ENCODE results near the gene CDH4.

The CDH4 gene

GRCh38 chr20:61513124-61514017 is 261.3 kb downstream of the CDH4 start:
- no peak overlapping the region for H3K4me3 ChIP-seq (ENCODE audit: low read depth in 1 of 2, low read length in 2 of 2)
- H3K9me3 ChIP-seq (ENCODE audit: insufficient read depth, low read length, severe bottlenecking), result no peaks in the 10 kb centered on the region
- H3K4me2 ChIP-seq (ENCODE audit: insufficient read depth, low read length), result no peak overlapping the region
- no peak for ATAC-seq (ENCODE audit: insufficient read depth, low read depth)
- 0 out of 2 replicates have a peak, but pooled peaks cover 5% of the 10 kb centered on the region for H4K20me1 ChIP-seq (ENCODE audit: insufficient read depth, low read length)
- TF ChIP-seq, protein P1, sequence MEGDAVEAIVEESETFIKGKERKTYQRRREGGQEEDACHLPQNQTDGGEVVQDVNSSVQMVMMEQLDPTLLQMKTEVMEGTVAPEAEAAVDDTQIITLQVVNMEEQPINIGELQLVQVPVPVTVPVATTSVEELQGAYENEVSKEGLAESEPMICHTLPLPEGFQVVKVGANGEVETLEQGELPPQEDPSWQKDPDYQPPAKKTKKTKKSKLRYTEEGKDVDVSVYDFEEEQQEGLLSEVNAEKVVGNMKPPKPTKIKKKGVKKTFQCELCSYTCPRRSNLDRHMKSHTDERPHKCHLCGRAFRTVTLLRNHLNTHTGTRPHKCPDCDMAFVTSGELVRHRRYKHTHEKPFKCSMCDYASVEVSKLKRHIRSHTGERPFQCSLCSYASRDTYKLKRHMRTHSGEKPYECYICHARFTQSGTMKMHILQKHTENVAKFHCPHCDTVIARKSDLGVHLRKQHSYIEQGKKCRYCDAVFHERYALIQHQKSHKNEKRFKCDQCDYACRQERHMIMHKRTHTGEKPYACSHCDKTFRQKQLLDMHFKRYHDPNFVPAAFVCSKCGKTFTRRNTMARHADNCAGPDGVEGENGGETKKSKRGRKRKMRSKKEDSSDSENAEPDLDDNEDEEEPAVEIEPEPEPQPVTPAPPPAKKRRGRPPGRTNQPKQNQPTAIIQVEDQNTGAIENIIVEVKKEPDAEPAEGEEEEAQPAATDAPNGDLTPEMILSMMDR (IDR thresholded peaks at IDR 0.05; ENCODE audit: borderline replicate concordance, extremely low read depth, low read length, poor library complexity, severe bottlenecking), result no peak
- no peak for TF ChIP-seq EZH2 (IDR thresholded peaks at IDR 0.05; ENCODE audit: borderline replicate concordance, low read depth, low read length, severe bottlenecking)
- no peak overlapping the region for H3K27ac ChIP-seq (ENCODE audit: low read length)
- H3K79me2 ChIP-seq (ENCODE audit: insufficient read depth, low read length), result no peaks in the 10 kb centered on the region
- no peak overlapping the region for H2AFZ ChIP-seq (ENCODE audit: low read depth, low read length)
- no peak overlapping the region for H3K9ac ChIP-seq (ENCODE audit: low read depth, low read length)
- no peak for DNase-seq
- peaks cover 4% of the 10 kb centered on the region for H3K27me3 ChIP-seq (ENCODE audit: insufficient read depth, low read length, poor library complexity)
- H3K36me3 ChIP-seq (ENCODE audit: insufficient read depth, low read length), result no peaks in the 10 kb centered on the region
- H3K4me1 ChIP-seq (ENCODE audit: insufficient read depth, low read length), result no peaks in the 10 kb centered on the region

DNA sequence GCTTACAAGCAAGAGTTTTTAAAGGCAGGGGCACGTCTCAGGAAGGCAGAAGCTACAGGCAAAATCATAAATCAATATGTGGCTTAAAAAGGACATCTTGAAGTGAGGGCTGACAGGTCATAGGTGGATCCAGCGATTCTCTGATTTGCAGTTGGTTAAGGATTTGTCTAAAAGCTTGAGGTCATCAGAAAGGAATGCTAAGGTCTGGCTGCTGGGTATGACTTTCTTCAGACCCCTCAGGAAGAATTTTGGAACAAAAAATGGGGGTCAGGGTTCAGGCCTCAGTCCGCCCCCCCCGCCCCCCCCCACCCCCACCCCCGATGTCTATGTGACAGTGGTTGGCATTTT is 261.9 kb downstream of the CDH4 start:
- Histone ChIP-seq H3K27me3 (ENCODE audit: insufficient read depth, low read length, poor library complexity) (no peaks in the 10 kb centered on the region), H3K4me3 (ENCODE audit: low read depth in 1 of 2, low read length in 2 of 2) (no peak overlapping the region), H2AFZ (ENCODE audit: low read depth, low read length) (no peak overlapping the region), H3K4me1 (ENCODE audit: insufficient read depth, low read length) (no peaks in the 10 kb centered on the region), H4K20me1 (ENCODE audit: insufficient read depth, low read length) (0 out of 2 replicates have a peak, but pooled peaks cover 5% of the 10 kb centered on the region), H3K36me3 (ENCODE audit: insufficient read depth, low read length) (no peaks in the 10 kb centered on the region), H3K9me3 (ENCODE audit: insufficient read depth, low read length, severe bottlenecking) (no peaks in the 10 kb centered on the region), H3K27ac (ENCODE audit: low read length) (no peak overlapping the region), H3K79me2 (ENCODE audit: insufficient read depth, low read length) (no peaks in the 10 kb centered on the region), H3K4me2 (ENCODE audit: insufficient read depth, low read length) (no peak overlapping the region), H3K9ac (ENCODE audit: low read depth, low read length) (no peak overlapping the region)
- TF ChIP-seq EZH2 (IDR thresholded peaks at IDR 0.05; ENCODE audit: borderline replicate concordance, low read depth, low read length, severe bottlenecking), result no peak
- TF ChIP-seq, protein P1 (IDR thresholded peaks at IDR 0.05; ENCODE audit: borderline replicate concordance, extremely low read depth, low read length, poor library complexity, severe bottlenecking), result no peak
- no peak for DNase-seq
- no peak for ATAC-seq (ENCODE audit: insufficient read depth, low read depth)

DNA sequence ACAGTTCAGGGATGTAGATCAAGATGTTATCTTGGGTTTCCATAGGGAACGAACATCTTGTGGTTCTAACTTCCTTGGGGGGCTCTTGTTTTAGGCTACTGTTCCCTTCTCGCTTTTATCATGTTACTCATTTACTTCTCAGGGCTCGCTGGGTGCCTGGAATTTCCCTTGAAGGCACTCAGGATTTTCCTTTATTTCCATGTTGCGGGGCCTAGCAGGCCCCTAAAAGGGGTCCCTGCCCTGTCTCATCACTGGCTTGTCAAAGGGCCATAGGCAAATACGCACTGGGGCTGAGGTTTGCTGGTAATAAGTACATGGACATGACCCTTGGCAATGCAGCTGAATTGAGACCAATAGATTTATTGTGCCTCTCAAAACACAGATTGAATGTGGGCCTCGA is 262.3 kb downstream of the CDH4 start:
- Histone ChIP-seq H3K9me3 (ENCODE audit: insufficient read depth, low read length, severe bottlenecking) (no peaks in the 10 kb centered on the region), H3K27me3 (ENCODE audit: insufficient read depth, low read length, poor library complexity) (no peaks in the 10 kb centered on the region), H3K36me3 (ENCODE audit: insufficient read depth, low read length) (no peaks in the 10 kb centered on the region), H3K4me3 (ENCODE audit: low read depth in 1 of 2, low read length in 2 of 2) (no peak overlapping the region), H4K20me1 (ENCODE audit: insufficient read depth, low read length) (0 out of 2 replicates have a peak, but pooled peaks cover 2% of the 10 kb centered on the region), H3K27ac (ENCODE audit: low read length) (no peak overlapping the region), H3K4me2 (ENCODE audit: insufficient read depth, low read length) (no peak overlapping the region), H3K9ac (ENCODE audit: low read depth, low read length) (no peak overlapping the region), H3K79me2 (ENCODE audit: insufficient read depth, low read length) (no peaks in the 10 kb centered on the region), H2AFZ (ENCODE audit: low read depth, low read length) (no peak overlapping the region), H3K4me1 (ENCODE audit: insufficient read depth, low read length) (no peaks in the 10 kb centered on the region)
- no peak for ATAC-seq (ENCODE audit: insufficient read depth, low read depth)
- DNase-seq, result no peak
- TF ChIP-seq, protein P1 (IDR thresholded peaks at IDR 0.05; ENCODE audit: borderline replicate concordance, extremely low read depth, low read length, poor library complexity, severe bottlenecking), result no peak
- TF ChIP-seq EZH2 (IDR thresholded peaks at IDR 0.05; ENCODE audit: borderline replicate concordance, low read depth, low read length, severe bottlenecking), result no peak
